ENCODE results near the gene ARGLU1.

Gene ARGLU1

DNA sequence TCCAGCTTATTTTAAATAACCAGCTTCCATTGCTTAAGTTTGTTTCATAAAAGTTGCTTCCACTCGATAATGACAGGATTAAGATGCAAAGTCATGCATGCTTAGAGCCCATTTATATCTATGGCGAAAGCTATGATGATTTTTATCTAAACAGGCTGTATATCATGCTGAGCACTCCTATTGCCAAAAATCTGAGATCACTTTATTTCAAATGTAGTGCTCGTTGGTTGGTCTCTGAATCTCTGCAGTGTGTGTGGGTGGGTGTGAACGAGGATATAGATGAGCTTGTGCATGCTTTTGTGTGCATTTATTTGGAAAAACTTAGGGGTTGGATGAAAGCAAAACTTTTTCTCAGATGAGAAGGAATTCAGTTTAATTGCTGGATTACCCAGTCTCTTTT lies 27.0 kb upstream of the ARGLU1 start:
- TF ChIP-seq, protein P1, sequence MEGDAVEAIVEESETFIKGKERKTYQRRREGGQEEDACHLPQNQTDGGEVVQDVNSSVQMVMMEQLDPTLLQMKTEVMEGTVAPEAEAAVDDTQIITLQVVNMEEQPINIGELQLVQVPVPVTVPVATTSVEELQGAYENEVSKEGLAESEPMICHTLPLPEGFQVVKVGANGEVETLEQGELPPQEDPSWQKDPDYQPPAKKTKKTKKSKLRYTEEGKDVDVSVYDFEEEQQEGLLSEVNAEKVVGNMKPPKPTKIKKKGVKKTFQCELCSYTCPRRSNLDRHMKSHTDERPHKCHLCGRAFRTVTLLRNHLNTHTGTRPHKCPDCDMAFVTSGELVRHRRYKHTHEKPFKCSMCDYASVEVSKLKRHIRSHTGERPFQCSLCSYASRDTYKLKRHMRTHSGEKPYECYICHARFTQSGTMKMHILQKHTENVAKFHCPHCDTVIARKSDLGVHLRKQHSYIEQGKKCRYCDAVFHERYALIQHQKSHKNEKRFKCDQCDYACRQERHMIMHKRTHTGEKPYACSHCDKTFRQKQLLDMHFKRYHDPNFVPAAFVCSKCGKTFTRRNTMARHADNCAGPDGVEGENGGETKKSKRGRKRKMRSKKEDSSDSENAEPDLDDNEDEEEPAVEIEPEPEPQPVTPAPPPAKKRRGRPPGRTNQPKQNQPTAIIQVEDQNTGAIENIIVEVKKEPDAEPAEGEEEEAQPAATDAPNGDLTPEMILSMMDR (IDR thresholded peaks at IDR 0.05) = no peak
- Histone ChIP-seq H3K27me3 (no peaks in the 10 kb centered on the region), H3K4me1 (ENCODE audit: control insufficient read depth in 1 of 2, insufficient read depth in 1 of 2, low read depth in 1 of 2, low read length in 1 of 2) (no peaks in the 10 kb centered on the region), H3K36me3 (no peaks in the 10 kb centered on the region), H3K27ac (no peak overlapping the region), H3K9me3 (no peaks in the 10 kb centered on the region), H3K4me3 (ENCODE audit: low read depth in 1 of 2, low read length in 1 of 2) (no peak overlapping the region)

DNA sequence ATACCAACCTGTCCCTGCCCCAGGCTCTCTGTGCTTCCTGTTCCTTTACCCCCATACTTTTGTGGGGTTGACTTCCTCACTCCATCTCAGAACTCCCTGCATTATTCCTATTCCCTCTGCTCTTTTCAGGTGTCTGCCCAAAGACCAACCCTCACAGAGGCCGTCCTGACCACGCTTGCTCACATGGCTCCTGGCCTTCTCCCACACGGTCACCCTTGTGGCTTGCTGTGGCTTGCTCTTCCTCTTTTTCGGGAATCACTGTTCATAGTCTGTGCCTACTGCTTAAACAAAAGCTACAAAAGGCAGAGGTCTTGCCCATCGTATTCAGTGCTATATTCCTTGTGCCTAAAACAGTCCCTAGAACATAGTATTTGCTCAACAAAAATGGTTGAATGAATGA lies 25.2 kb upstream of the ARGLU1 start:
- TF ChIP-seq, protein P1 (IDR thresholded peaks at IDR 0.05) = no peak
- no peaks in the 10 kb centered on the region for H3K4me1 ChIP-seq (ENCODE audit: control insufficient read depth in 1 of 2, insufficient read depth in 1 of 2, low read depth in 1 of 2, low read length in 1 of 2)
- H3K9me3 ChIP-seq = no peaks in the 10 kb centered on the region
- H3K27me3 ChIP-seq = no peaks in the 10 kb centered on the region
- H3K4me3 ChIP-seq (ENCODE audit: low read depth in 1 of 2, low read length in 1 of 2) = no peak overlapping the region
- H3K27ac ChIP-seq = no peak overlapping the region
- no peaks in the 10 kb centered on the region for H3K36me3 ChIP-seq

DNA sequence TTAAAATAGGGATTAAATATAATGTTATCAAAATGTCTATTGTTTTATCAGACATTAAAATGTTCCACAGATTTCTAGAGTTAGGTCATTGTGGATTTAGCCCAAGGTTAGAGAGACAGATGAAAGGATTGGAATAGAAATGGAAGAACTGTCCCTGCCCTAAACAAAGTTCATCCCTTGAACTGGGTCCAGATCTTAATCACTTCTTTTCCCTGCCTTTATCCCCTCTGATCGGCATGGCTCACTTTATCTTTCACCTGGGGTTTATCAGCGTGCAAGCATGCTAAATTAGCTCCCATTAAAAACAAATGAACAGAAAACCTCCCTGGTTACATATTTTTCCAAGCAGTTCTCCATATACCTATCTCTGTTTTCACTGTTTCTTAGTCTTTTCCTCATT lies 23.4 kb upstream of the ARGLU1 start:
- no peak overlapping the region for H3K4me3 ChIP-seq (ENCODE audit: low read depth in 1 of 2, low read length in 1 of 2)
- H3K36me3 ChIP-seq = no peaks in the 10 kb centered on the region
- TF ChIP-seq, protein P1 (IDR thresholded peaks at IDR 0.05) = no peak
- no peaks in the 10 kb centered on the region for H3K9me3 ChIP-seq
- no peak overlapping the region for H3K27ac ChIP-seq
- H3K27me3 ChIP-seq = no peaks in the 10 kb centered on the region
- H3K4me1 ChIP-seq (ENCODE audit: control insufficient read depth in 1 of 2, insufficient read depth in 1 of 2, low read depth in 1 of 2, low read length in 1 of 2) = no peaks in the 10 kb centered on the region

DNA sequence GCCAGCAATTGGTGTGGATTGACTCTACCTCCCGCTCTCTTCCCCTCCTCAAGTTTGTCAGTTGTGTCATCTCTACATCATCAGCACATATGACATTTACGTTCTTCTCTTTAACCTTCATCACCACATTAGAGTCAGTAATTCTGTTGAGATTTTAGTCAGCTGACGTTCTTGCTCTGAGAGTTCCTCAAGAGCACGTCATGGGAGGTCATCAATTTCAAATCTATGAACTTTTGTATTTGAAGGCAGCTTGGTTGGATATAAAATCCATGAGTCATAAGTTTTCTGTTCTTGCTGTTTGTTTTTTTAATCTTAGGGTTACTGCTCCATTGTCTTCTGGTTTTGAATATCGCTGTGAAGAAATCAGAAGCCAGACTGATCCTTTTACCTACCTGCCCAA lies 21.8 kb upstream of the ARGLU1 start:
- Histone ChIP-seq H3K4me3 (ENCODE audit: low read depth in 1 of 2, low read length in 1 of 2) (no peak overlapping the region), H3K27me3 (no peaks in the 10 kb centered on the region), H3K4me1 (ENCODE audit: control insufficient read depth in 1 of 2, insufficient read depth in 1 of 2, low read depth in 1 of 2, low read length in 1 of 2) (no peaks in the 10 kb centered on the region), H3K27ac (no peak overlapping the region), H3K9me3 (peaks cover 7% of the 10 kb centered on the region), H3K36me3 (no peaks in the 10 kb centered on the region)
- TF ChIP-seq, protein P1 (IDR thresholded peaks at IDR 0.05) = no peak

DNA sequence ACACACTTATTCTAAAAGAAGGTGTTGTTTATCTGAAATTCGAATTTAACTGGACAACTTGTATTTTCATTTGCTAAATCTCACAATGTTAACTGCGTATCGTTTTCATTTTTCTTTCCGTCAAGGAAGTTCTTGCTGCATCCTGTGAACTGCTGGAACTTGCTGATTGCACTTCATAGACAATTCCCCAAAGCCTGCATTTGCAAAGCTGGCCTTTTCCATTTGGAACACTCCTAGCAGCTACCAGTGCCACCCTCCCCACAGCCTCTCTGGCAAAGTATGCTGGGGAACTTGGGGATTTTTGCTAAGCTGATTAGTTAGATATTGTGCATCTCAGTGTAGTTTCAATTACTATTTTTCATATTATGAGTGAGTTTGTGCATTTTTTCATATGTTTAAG lies 20.4 kb upstream of the ARGLU1 start:
- Histone ChIP-seq H3K9me3 (peaks cover 12% of the 10 kb centered on the region), H3K4me1 (ENCODE audit: control insufficient read depth in 1 of 2, insufficient read depth in 1 of 2, low read depth in 1 of 2, low read length in 1 of 2) (no peaks in the 10 kb centered on the region), H3K27me3 (no peaks in the 10 kb centered on the region), H3K36me3 (no peaks in the 10 kb centered on the region), H3K27ac (no peak overlapping the region), H3K4me3 (ENCODE audit: low read depth in 1 of 2, low read length in 1 of 2) (no peak overlapping the region)
- TF ChIP-seq, protein P1 (IDR thresholded peaks at IDR 0.05) = no peak

DNA sequence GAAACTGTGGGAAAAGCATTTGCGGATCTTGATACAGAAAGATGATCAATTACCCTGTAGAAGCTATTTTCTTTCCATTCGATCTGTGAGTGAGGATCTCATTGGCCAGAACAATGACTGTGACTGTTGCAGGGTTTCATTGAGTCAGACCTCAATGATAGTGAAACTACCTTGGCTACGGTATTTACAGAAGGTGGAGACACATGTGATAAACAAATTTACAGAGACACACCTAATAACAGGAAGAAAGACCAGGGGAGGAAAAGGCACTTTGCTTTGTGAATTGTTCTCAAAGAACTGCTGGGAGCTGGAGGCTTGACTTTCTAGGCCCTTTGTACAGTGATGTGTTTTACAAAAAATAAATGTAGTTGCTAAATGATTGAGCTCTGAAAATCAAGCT lies 19.9 kb upstream of the ARGLU1 start:
- Histone ChIP-seq H3K4me1 (ENCODE audit: control insufficient read depth in 1 of 2, insufficient read depth in 1 of 2, low read depth in 1 of 2, low read length in 1 of 2) (no peaks in the 10 kb centered on the region), H3K9me3 (peaks cover 12% of the 10 kb centered on the region), H3K27me3 (no peaks in the 10 kb centered on the region), H3K4me3 (ENCODE audit: low read depth in 1 of 2, low read length in 1 of 2) (no peak overlapping the region), H3K27ac (no peak overlapping the region), H3K36me3 (no peaks in the 10 kb centered on the region)
- TF ChIP-seq, protein P1 (IDR thresholded peaks at IDR 0.05) = no peak

All from neutrophil (primary cell).